ENCODE measurements around the gene PRR14L. TPM values are rescaled to one million over a fixed set of nuclear protein-coding genes. Genes with fewer than 3 reads are reported as not detected.
"Not testable (repeated sequence)": the region's sequence is repeated elsewhere in the genome, so short reads cannot be mapped to it uniquely, and the experiment has no call there.

The PRR14L gene
- total RNA-seq, 2 experiments from 2014 or later, result 63.5 to 72.4 TPM

DNA sequence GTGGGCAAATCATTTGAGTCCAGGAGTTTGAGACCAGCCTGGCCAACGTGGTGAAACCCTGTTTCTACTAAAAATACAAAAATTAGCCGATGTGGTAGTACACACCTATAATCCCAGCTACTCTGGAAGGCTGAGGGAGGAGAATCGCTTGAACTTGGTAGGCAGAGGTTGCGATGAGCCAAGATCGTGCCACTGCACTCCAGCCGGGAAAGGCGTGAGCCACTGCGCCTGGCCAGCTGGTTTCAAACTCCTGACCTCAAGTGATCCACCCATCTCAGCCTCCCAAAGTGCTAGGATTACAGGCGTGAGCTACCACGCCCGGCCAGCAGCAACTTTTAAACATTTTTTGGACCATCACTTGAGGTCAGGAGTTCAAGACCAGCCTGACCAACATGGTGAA, 55.9 kb downstream of the PRR14L start:
- H3K4me1 Mint-ChIP-seq, result peaks cover 39% of the 10 kb centered on the region

GRCh38 chr22:31692186-31692886, 57.6 kb downstream of the PRR14L start:
- ChIA-PET CTCF (no interaction called here), POLR2A (no interaction called here)
- no peaks in the 10 kb centered on the region for H3K9me3 Mint-ChIP-seq
- H3K4me3 Mint-ChIP-seq, result no peak overlapping the region
- peak; percentile 46 for DNase-seq
- peaks cover 55% of the 10 kb centered on the region for H3K36me3 Mint-ChIP-seq (ENCODE audit: low read depth)
- H3K4me1 Mint-ChIP-seq, result peaks cover 39% of the 10 kb centered on the region
- peak overlapping the region; percentile 75 for H3K27ac Mint-ChIP-seq
- no peaks in the 10 kb centered on the region for H3K27me3 Mint-ChIP-seq

More for the DNA sequence above, 55.9 kb downstream of the PRR14L start:
- CTCF ChIA-PET, result interaction anchor here (0.7 to 1.9 kb wide), 2 partner anchors 13 to 28 kb away, joined by 4 to 6 read pairs; no protein-coding TSS in a partner anchor
- H3K36me3 Mint-ChIP-seq (ENCODE audit: low read depth), result peaks cover 56% of the 10 kb centered on the region
- H3K9me3 Mint-ChIP-seq, H3K27me3 Mint-ChIP-seq, H3K27ac Mint-ChIP-seq, H3K4me3 Mint-ChIP-seq, POLR2A ChIA-PET, DNase-seq: not testable (repeated sequence)

- Mint-ChIP-seq H3K27me3 (no peaks in the 10 kb centered on the region), H3K36me3 (ENCODE audit: low read depth) (peaks cover 56% of the 10 kb centered on the region), H3K27ac (peak overlapping the region; percentile 75), H3K4me3 (no peak overlapping the region), H3K9me3 (no peaks in the 10 kb centered on the region), H3K4me1 (peaks cover 37% of the 10 kb centered on the region)
- no peak for DNase-seq
- POLR2A ChIA-PET, result no interaction called here
- CTCF ChIA-PET, result interaction anchor here (0.6 kb wide), 1 partner anchor 122 kb away, joined by 5 read pairs; no protein-coding TSS in a partner anchor
Measured at GRCh38 chr22:31691408-31691807, 58.5 kb downstream of the PRR14L start.

GRCh38 chr22:31683181-31684105, 66.5 kb downstream of the PRR14L start:
- ChIA-PET POLR2A (no interaction called here), CTCF (interaction anchor here (1.1 to 3.7 kb wide), 5 partner anchors 12 to 287 kb away, joined by 3 to 17 read pairs (median 6); no protein-coding TSS in a partner anchor)
- DNase-seq, result no peak
- H3K4me1 Mint-ChIP-seq, result peaks cover 13% of the 10 kb centered on the region
- peak overlapping the region; percentile 7 for H3K27ac Mint-ChIP-seq
- H3K4me3 Mint-ChIP-seq, result no peak overlapping the region
- no peaks in the 10 kb centered on the region for H3K9me3 Mint-ChIP-seq
- H3K36me3 Mint-ChIP-seq (ENCODE audit: low read depth), result peaks cover 36% of the 10 kb centered on the region
- no peaks in the 10 kb centered on the region for H3K27me3 Mint-ChIP-seq

GRCh38 chr22:31682751-31683150, 67.2 kb downstream of the PRR14L start:
- ChIA-PET POLR2A (no interaction called here), CTCF (interaction anchor here (1.1 to 3.7 kb wide), 5 partner anchors 11 to 287 kb away, joined by 3 to 17 read pairs (median 6); no protein-coding TSS in a partner anchor)
- Mint-ChIP-seq H3K27me3 (no peaks in the 10 kb centered on the region), H3K36me3 (ENCODE audit: low read depth) (peaks cover 33% of the 10 kb centered on the region), H3K4me3 (no peak overlapping the region), H3K9me3 (no peaks in the 10 kb centered on the region), H3K27ac (no peak overlapping the region), H3K4me1 (peaks cover 13% of the 10 kb centered on the region)
- DNase-seq, result no peak

- ChIA-PET POLR2A (no interaction called here), CTCF (interaction anchor here (0.8 to 3.7 kb wide), 6 partner anchors 9 to 288 kb away, joined by 3 to 17 read pairs (median 5); no protein-coding TSS in a partner anchor)
- Mint-ChIP-seq H3K36me3 (ENCODE audit: low read depth) (peaks cover 29% of the 10 kb centered on the region), H3K9me3 (no peaks in the 10 kb centered on the region), H3K27ac (no peak overlapping the region), H3K4me1 (peaks cover 17% of the 10 kb centered on the region), H3K4me3 (no peak overlapping the region), H3K27me3 (no peaks in the 10 kb centered on the region)
- DNase-seq, result no peak
Measured at GRCh38 chr22:31681349-31682345, 68.3 kb downstream of the PRR14L start.

GRCh38 chr22:31680861-31681341, 69.0 kb downstream of the PRR14L start:
- Mint-ChIP-seq H3K36me3 (ENCODE audit: low read depth) (peaks cover 27% of the 10 kb centered on the region), H3K9me3 (no peaks in the 10 kb centered on the region), H3K27me3 (no peaks in the 10 kb centered on the region), H3K4me3 (no peak overlapping the region), H3K4me1 (peaks cover 24% of the 10 kb centered on the region), H3K27ac (no peak overlapping the region)
- no peak for DNase-seq
- ChIA-PET CTCF (interaction anchor here (0.8 to 3.7 kb wide), 3 partner anchors 10 to 16 kb away, joined by 3 to 17 read pairs (median 4); no protein-coding TSS in a partner anchor), POLR2A (no interaction called here)

DNA sequence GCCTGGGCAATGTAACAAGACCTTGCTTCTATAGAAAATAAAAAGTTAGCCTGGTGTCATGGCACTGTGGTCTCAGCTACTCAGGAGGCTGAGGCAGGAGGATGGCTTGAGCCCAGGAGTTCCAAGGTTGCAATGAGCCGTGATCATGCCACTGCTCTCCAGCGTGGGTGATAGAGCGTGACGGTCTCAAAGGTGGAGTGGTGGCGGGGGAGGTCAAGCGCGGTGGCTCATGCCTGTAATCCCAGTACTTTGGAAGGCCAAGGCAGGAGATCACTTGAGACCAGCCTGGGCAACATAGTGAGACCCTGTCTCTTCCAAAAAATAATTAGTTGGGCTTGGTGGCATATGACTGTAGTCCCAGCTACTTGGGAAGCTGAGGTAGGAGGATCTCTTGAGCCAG, 71.2 kb downstream of the PRR14L start:
- Mint-ChIP-seq H3K27me3 (no peaks in the 10 kb centered on the region), H3K27ac (peak overlapping the region; percentile 41), H3K4me3 (no peak overlapping the region), H3K4me1 (peaks cover 24% of the 10 kb centered on the region), H3K9me3 (no peaks in the 10 kb centered on the region), H3K36me3 (ENCODE audit: low read depth) (peaks cover 8% of the 10 kb centered on the region)
- ChIA-PET CTCF (interaction anchor here (1.4 kb wide), 1 partner anchor 13 kb away, joined by 3 read pairs; no protein-coding TSS in a partner anchor), POLR2A (no interaction called here)
- DNase-seq, result no peak

- peak overlapping the region; percentile 87 for H3K4me3 Mint-ChIP-seq
- ChIA-PET POLR2A (interaction anchor here (0.7 to 1.0 kb wide), 3 partner anchors 29 to 797 kb away, joined by 3 to 4 read pairs (median 3); partner anchors contain the start of gene DEPDC5), CTCF (interaction anchor here (0.9 to 2.1 kb wide), 6 partner anchors 9 to 294 kb away, joined by 3 to 15 read pairs (median 4); partner anchors contain the start of gene PISD)
- peaks cover 24% of the 10 kb centered on the region for H3K4me1 Mint-ChIP-seq
- peak; percentile 93 for DNase-seq
- peaks cover 3% of the 10 kb centered on the region for H3K36me3 Mint-ChIP-seq (ENCODE audit: low read depth)
- peak overlapping the region; percentile 95 for H3K27ac Mint-ChIP-seq
- H3K27me3 Mint-ChIP-seq, result no peaks in the 10 kb centered on the region
- H3K9me3 Mint-ChIP-seq, result no peaks in the 10 kb centered on the region
Measured at GRCh38 chr22:31676700-31677099, 73.2 kb downstream of the PRR14L start.

DNA sequence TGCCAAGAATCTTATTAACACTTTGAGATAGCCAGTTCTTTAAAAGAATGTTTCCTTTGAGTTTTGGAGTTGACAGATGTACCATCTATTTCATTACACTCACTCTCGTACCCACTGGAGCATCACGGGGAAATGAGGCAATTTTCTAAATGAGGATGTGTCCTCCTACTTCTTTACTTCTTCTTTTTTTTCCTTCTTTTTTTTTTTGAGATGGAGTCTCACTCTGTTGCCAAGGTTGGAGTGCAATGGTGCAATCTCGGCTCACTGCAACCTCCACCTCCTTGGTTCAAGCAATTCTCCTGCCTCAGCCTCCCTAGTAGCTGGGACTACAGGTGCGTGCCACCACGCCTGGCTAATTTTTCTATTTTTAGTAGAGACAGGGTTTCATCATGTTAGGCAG, 75.7 kb downstream of the PRR14L start:
- H3K27me3 Mint-ChIP-seq; H3K9me3 Mint-ChIP-seq; H3K27ac Mint-ChIP-seq; H3K4me3 Mint-ChIP-seq; DNase-seq; POLR2A ChIA-PET; H3K36me3 Mint-ChIP-seq (ENCODE audit: low read depth): not testable (repeated sequence)
- H3K4me1 Mint-ChIP-seq, result peaks cover 13% of the 10 kb centered on the region
- CTCF ChIA-PET, result interaction anchor here (1.1 kb wide), 1 partner anchor 8 kb away, joined by 4 read pairs; no protein-coding TSS in a partner anchor

DNA sequence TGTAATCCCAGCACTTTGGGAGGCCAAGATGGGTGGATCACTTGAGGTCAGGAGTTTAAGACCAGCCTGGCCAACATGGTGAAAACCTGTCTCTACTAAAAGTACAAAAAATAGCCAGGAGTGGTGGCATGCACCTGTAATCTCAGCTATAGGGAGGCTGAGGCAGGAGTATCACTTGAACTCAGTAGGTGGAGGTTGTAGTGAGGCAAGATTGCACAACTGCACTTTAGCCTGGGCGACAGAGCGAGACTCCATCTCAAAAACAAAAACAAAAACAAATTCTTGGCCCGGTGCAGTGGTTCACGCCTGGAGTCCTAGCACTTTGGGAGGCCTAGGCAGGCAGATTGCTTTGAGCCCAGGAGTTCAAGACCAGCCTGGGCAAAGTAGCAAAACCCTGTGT, 81.1 kb downstream of the PRR14L start:
- H3K4me3 Mint-ChIP-seq; H3K36me3 Mint-ChIP-seq (ENCODE audit: low read depth); H3K4me1 Mint-ChIP-seq; POLR2A ChIA-PET; H3K27me3 Mint-ChIP-seq; H3K27ac Mint-ChIP-seq; DNase-seq; H3K9me3 Mint-ChIP-seq: not testable (repeated sequence)
- CTCF ChIA-PET, result interaction anchor here (1.1 to 2.1 kb wide), 3 partner anchors 14 to 302 kb away, joined by 4 to 6 read pairs (median 5); no protein-coding TSS in a partner anchor
